Activated CD4-positive, alpha-beta T cell treated with anti-CD3 and anti-CD28 coated beads for 36 hours (primary cell): ENCODE results near the gene TEDC2. TPM values are rescaled to one million over a fixed set of nuclear protein-coding genes. Genes with fewer than 3 reads are reported as not detected.
A peak's percentile ranks its signal among the peaks of the same experiment; 100 is the strongest.

ENCODE experiments used
- ATAC-seq: fragments of 200-7000 bp; cut with Tn5 transposase; one replicate; pipeline ENCODE4 v1.10.0; 2021; ENCODE audit warnings: mild to moderate bottlenecking, moderate library complexity
- CTCF ChIA-PET: fragments of 350-600 bp; sonication (Branson Sonifier 250); formaldehyde crosslinking; loops from one replicate; lab custom pipeline; 2021; ENCODE audit warnings: antibody characterized with exemption; lab: Charles Lee
- POLR2A ChIA-PET: fragments of 350-600 bp; sonication (Branson Sonifier 250); formaldehyde crosslinking; loops from one replicate; lab custom pipeline; 2021; ENCODE audit warnings: antibody characterized with exemption, inconsistent platforms; lab: Charles Lee
- DNase-seq: peaks from one replicate; pipeline ENCODE4 v3.0.0-alpha.2; 2020
- H3K27ac Mint-ChIP-seq: one replicate; pipeline ENCODE4 v1.8.0; 2021; ENCODE audit warnings: mixed read lengths
- H3K27me3 Mint-ChIP-seq: one replicate; pipeline ENCODE4 v1.8.0; 2021; ENCODE audit warnings: mixed read lengths
- H3K36me3 Mint-ChIP-seq: one replicate; pipeline ENCODE4 v1.8.0; 2021; ENCODE audit warnings: low read depth, mixed read lengths
- H3K4me1 Mint-ChIP-seq: one replicate; pipeline ENCODE4 v1.8.0; 2021; ENCODE audit warnings: mixed read lengths
- H3K4me3 Mint-ChIP-seq: one replicate; pipeline ENCODE4 v1.8.0; 2021; ENCODE audit warnings: mild to moderate bottlenecking, moderate library complexity, mixed read lengths
- H3K9me3 Mint-ChIP-seq: one replicate; pipeline ENCODE4 v1.8.0; 2021; ENCODE audit warnings: low read depth, mixed read lengths
- intact Hi-C, 2 experiments: fragments of 100-400 bp; cut with DNase I in 1 of 2; cut with micrococcal nuclease in 1 of 2; formaldehyde crosslinking; loops; one replicate each; pipeline versions ENCODE4 v1.14.2 to v1.15.1; 2022 to 2024; cut with DNase I, micrococcal nuclease
- total RNA-seq, 2 experiments: library from RNA; stranded (reverse); gene quantifications; one replicate each; pipeline ENCODE4 v1.2.3, GENCODE V29; 2021

Gene TEDC2
- total RNA-seq: 10 to 100 TPM; 21.0 to 23.1 TPM

GRCh38 chr16:2459647-2460390 lies at the start of gene TEDC2:
TSS of gene TEDC2 (plus strand) at chr16:2460109. CDS start at chr16:2460145, 36 bp downstream.
- Mint-ChIP-seq H3K36me3 (peaks cover 17% of the 10 kb centered on the region), H3K27ac (peak within 1 kb of the TSS; percentile 67), H3K4me3 (peak within 1 kb of the TSS; percentile 73), H3K4me1 (peaks cover 6% of the 10 kb centered on the region), H3K27me3 (no peaks in the 10 kb centered on the region), H3K9me3 (no peaks in the 10 kb centered on the region)
- intact Hi-C loops: loop anchor here (1.0 to 5.0 kb wide), 9 partner anchors 14 to 192 kb away; partner anchors contain the start of genes ABCA3 (in 1 of the 2), ATP6V0C (in 1 of the 2), CCNF (in 1 of the 2) and RNPS1 (in 1 of the 2)
- ATAC-seq: peak; percentile 98
- CTCF ChIA-PET: interaction anchor here (0.6 to 0.9 kb wide), 3 partner anchors 31 to 42 kb away, joined by 3 read pairs; partner anchors contain the start of gene CCNF
- peak; percentile 99 for DNase-seq
- POLR2A ChIA-PET: interaction anchor here (0.6 to 1.5 kb wide), 4 partner anchors 30 to 304 kb away, joined by 3 to 6 read pairs (median 4); partner anchors contain the start of genes ABCA3, CCNF and TRAF7

DNA sequence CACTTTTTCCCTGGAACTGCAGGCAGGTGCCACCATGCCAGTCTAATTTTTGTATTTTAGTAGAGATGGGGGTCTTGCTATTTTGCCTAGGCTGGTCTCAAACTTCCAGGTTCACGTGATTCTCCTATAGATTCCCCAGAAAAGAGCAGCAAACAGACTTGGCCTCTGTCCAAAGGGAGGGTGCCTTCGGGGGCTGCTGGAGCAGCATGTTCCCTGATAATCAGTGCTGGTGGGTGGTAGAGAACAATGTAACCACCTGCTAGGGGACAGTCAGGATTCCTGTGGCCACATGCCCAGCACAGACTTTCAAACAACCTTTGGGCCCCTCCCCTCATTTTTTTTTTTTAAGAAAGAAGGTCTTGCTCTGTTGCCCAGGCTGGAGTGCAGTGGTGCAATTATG lies 44.8 kb upstream of the TEDC2 start:
- no peaks in the 10 kb centered on the region for H3K36me3 Mint-ChIP-seq
- no peak overlapping the region for H3K27ac Mint-ChIP-seq
- H3K27me3 Mint-ChIP-seq: peaks cover 11% of the 10 kb centered on the region
- H3K4me3 Mint-ChIP-seq: no peak overlapping the region
- ATAC-seq: no peak
- DNase-seq: no peak
- CTCF ChIA-PET: interaction anchor here (0.7 kb wide), 1 partner anchor 54 kb away, joined by 3 read pairs; no protein-coding TSS in a partner anchor
- H3K4me1 Mint-ChIP-seq: no peaks in the 10 kb centered on the region
- POLR2A ChIA-PET: no interaction called here
- intact Hi-C loops: no loop called here
- H3K9me3 Mint-ChIP-seq: no peaks in the 10 kb centered on the region

DNA sequence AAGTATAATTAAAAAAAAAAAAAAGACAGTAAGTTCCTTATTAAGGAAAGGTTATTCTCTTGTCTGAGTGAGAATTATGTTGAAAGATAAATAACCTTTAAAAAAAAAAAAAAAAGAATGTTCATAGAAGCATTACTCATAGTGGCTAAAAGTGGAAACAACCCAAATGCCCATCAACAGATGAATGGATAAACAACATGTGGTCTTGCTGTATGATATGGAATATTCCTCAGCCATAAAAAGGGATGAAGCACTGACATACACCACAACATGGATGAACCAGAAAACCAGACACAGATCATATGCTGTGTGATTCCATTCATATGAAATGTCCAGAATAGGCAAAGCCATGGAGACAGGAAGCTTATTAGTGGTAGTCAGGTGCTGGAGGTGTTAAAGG lies 39.9 kb upstream of the TEDC2 start:
- Mint-ChIP-seq H3K36me3 (no peaks in the 10 kb centered on the region), H3K27me3 (peaks cover 6% of the 10 kb centered on the region), H3K4me3 (no peak overlapping the region), H3K9me3 (no peaks in the 10 kb centered on the region), H3K27ac (no peak overlapping the region), H3K4me1 (peaks cover 2% of the 10 kb centered on the region)
- intact Hi-C loops: no loop called here
- ATAC-seq (no peak), DNase-seq (no peak)
- CTCF ChIA-PET: interaction anchor here (0.6 to 1.2 kb wide), 2 partner anchors 82 to 581 kb away, joined by 3 to 5 read pairs; no protein-coding TSS in a partner anchor
- POLR2A ChIA-PET: no interaction called here

- ATAC-seq: no peak
- Mint-ChIP-seq H3K36me3 (no peaks in the 10 kb centered on the region), H3K27ac (no peak overlapping the region), H3K27me3 (peaks cover under 1% of the 10 kb centered on the region), H3K9me3 (no peaks in the 10 kb centered on the region), H3K4me3 (no peak overlapping the region), H3K4me1 (peaks cover 2% of the 10 kb centered on the region)
- CTCF ChIA-PET: interaction anchor here (0.7 to 1.7 kb wide), 4 partner anchors 9 to 277 kb away, joined by 3 to 5 read pairs (median 3); partner anchors contain the start of gene TEDC2
- intact Hi-C loops: no loop called here
- no peak for DNase-seq
- POLR2A ChIA-PET: no interaction called here
These were observed 37.6 kb upstream of the TEDC2 start for GRCh38 chr16:2422123-2422867.

- ChIA-PET CTCF (interaction anchor here (0.8 kb wide), 1 partner anchor 13 kb away, joined by 6 read pairs; no protein-coding TSS in a partner anchor), POLR2A (interaction anchor here (0.6 kb wide), 1 partner anchor 164 kb away, joined by 3 read pairs; no protein-coding TSS in a partner anchor)
- DNase-seq (no peak), ATAC-seq (no peak)
- Mint-ChIP-seq H3K9me3 (no peaks in the 10 kb centered on the region), H3K27ac (no peak overlapping the region), H3K36me3 (no peaks in the 10 kb centered on the region), H3K27me3 (no peaks in the 10 kb centered on the region), H3K4me1 (peaks cover 5% of the 10 kb centered on the region), H3K4me3 (no peak overlapping the region)
- intact Hi-C loops: loop anchor here (5.0 kb wide), 3 partner anchors 78 to 483 kb away; partner anchors contain the start of gene ECI1 (in 1 of the 2)
These were observed 35.6 kb upstream of the TEDC2 start for GRCh38 chr16:2424061-2425007.

DNA sequence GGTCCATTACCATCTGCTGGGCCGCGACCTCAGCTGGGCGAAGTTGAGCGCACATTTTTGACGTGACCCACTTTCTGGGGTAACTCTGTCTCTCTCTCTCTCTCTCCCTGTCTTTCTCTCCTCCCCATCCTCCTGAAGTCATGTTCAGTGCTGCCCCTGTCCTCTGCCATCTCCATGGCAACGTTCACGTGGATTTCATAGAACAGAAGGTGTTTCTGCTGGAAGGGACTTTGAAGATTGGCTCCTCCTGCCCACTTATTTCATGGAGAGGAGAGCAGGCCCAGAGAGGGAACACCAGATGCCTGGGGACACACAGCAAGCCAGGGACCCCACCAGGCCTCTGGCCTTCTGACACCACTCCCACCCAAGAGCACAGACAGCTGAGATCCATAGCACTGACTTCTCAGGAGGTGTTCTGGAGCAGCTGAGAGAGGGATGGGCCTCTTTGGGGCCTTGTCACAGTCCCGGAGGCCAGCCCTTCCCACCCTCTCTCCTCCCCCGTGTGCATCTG lies 34.8 kb upstream of the TEDC2 start:
- intact Hi-C loops: loop anchor here (5.0 kb wide), 3 partner anchors 77 to 482 kb away; partner anchors contain the start of gene ECI1 (in 1 of the 2)
- no peak for ATAC-seq
- H3K4me1 Mint-ChIP-seq: peaks cover 7% of the 10 kb centered on the region
- H3K27ac Mint-ChIP-seq: no peak overlapping the region
- no peak overlapping the region for H3K4me3 Mint-ChIP-seq
- no peaks in the 10 kb centered on the region for H3K9me3 Mint-ChIP-seq
- CTCF ChIA-PET: no interaction called here
- DNase-seq: no peak
- POLR2A ChIA-PET: no interaction called here
- H3K36me3 Mint-ChIP-seq: peaks cover 3% of the 10 kb centered on the region
- no peaks in the 10 kb centered on the region for H3K27me3 Mint-ChIP-seq

GRCh38 chr16:2425825-2426430 lies 34.0 kb upstream of the TEDC2 start:
- Mint-ChIP-seq H3K4me1 (peaks cover 16% of the 10 kb centered on the region), H3K4me3 (no peak overlapping the region), H3K27ac (no peak overlapping the region), H3K27me3 (no peaks in the 10 kb centered on the region), H3K36me3 (peaks cover 11% of the 10 kb centered on the region), H3K9me3 (no peaks in the 10 kb centered on the region)
- intact Hi-C loops: loop anchor here (5.0 kb wide), 3 partner anchors 76 to 481 kb away; partner anchors contain the start of gene ECI1 (in 1 of the 2)
- DNase-seq (no peak), ATAC-seq (no peak)
- ChIA-PET CTCF (no interaction called here), POLR2A (no interaction called here)

DNA sequence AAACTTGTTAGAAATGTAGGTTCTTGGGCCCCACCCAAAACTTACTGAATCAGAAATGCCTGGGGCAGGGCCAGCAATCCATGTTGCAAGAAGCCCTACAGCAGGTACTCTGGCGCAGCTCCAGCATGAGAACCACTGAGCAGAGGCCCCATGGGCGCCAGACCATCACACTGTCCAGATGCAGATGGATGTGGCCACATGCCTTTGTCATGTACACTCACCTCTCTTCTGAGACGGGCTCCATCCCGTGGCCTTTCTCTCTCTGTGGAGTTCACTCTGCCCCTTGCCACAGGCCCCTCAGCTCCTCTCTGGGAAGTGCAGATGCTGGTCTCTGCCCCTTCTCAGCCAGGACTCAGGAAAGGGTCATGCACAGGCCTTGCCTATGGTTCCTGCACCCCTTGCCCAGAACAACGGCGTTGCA lies 33.0 kb upstream of the TEDC2 start:
- ChIA-PET POLR2A (no interaction called here), CTCF (interaction anchor here (0.9 to 1.6 kb wide), 3 partner anchors 8 to 41 kb away, joined by 3 to 7 read pairs (median 4); no protein-coding TSS in a partner anchor)
- H3K4me3 Mint-ChIP-seq: no peak overlapping the region
- peaks cover 19% of the 10 kb centered on the region for H3K4me1 Mint-ChIP-seq
- no peak for ATAC-seq
- H3K27me3 Mint-ChIP-seq: no peaks in the 10 kb centered on the region
- H3K9me3 Mint-ChIP-seq: no peaks in the 10 kb centered on the region
- no peak overlapping the region for H3K27ac Mint-ChIP-seq
- intact Hi-C loops: loop anchor here (5.0 kb wide), 3 partner anchors 75 to 480 kb away; partner anchors contain the start of gene ECI1 (in 1 of the 2)
- H3K36me3 Mint-ChIP-seq: peaks cover 16% of the 10 kb centered on the region
- no peak for DNase-seq

DNA sequence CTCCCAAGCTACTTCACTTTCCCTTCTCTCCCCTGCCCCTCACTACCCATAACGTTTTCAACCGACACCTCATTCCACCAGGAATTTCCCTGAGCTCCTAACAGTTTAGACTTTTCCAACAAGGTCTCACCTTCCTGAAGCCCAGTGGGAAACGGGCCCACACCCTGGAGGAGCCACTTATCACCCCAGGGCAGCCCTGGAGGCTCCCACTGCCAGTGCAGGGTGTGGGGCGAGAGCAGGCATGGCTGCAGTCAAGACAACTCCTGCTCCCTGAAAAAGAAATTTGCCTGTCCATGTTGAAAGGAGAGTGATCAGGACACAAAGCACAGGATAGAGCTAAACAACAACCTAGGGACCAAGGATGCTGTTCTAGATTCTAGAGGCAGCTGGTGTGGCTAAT lies 32.4 kb upstream of the TEDC2 start:
- CTCF ChIA-PET: interaction anchor here (0.5 to 1.6 kb wide), 6 partner anchors 9 to 400 kb away, joined by 3 to 7 read pairs (median 4); no protein-coding TSS in a partner anchor
- Mint-ChIP-seq H3K27me3 (no peaks in the 10 kb centered on the region), H3K36me3 (peaks cover 19% of the 10 kb centered on the region), H3K27ac (no peak overlapping the region), H3K4me3 (peak overlapping the region; percentile 97), H3K9me3 (no peaks in the 10 kb centered on the region), H3K4me1 (peaks cover 19% of the 10 kb centered on the region)
- POLR2A ChIA-PET: no interaction called here
- ATAC-seq (no peak), DNase-seq (no peak)
- intact Hi-C loops: loop anchor here (5.0 kb wide), 3 partner anchors 75 to 480 kb away; partner anchors contain the start of gene ECI1 (in 1 of the 2)
